SK-MEL-5 (cell line): ENCODE measurements around the gene ANTXRL. TPM values are rescaled to one million over a fixed set of nuclear protein-coding genes. Genes with fewer than 3 reads are reported as not detected.
"Not testable (repeated sequence)": the region's sequence is repeated elsewhere in the genome, so short reads cannot be mapped to it uniquely, and the experiment has no call there.

Experiments
- DNase-seq: peaks from one replicate; pipeline ENCODE4 v3.0.0-alpha.2; 2016; ENCODE audit warnings: low read depth, low spot score
- in situ Hi-C: cut with HindIII; loops from 2 replicates; pipeline ENCODE4 v1.10.0; 2016; ENCODE audit warnings: low sequenced_read_pairs, high pct_unique_total_duplicates, low pct_unique_long_range_greater_than_20kb
- total RNA-seq: library from RNA; depleted of rRNA; stranded (reverse); fragments of >200 nt; shearing (Covaris generic); gene quantifications from 2 replicates; pipeline ENCODE4 v1.2.3, GENCODE V29; 2014

ANTXRL gene
- total RNA-seq, 1 experiment from 2014 or later: not detected

DNA sequence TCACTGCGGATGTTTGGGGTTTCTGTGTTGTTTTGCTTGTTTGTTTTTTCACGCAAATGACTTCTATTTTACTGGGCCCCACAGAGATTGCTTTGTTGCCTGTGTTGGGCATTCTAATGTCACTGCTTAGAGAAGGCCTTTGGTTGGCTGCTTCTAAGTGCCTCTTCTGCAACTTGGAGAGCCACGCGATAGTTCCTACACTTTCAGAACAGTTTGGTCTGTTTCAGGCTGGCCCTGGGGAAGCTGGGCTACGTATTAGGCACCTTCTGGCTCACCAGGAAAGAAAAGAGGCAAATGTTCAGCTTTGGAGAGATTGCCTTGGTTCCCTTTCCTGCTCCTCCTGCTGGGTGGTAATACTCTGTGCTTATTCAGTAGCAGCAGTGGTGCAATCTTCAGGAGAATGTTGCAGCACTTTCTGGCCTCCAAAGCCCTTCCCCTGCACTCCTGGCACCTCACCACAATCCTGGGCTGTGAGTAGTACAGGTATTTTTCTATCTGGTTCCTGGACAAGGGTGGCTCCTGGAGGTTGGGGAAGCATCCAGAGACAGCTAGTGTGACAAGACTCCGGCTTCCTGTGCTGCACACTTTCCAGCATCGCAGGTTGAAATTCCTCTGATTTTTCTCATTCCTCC is 1.2 kb downstream of the ANTXRL start:
- in situ Hi-C loops: no loop called here
- DNase-seq: no peak

DNA sequence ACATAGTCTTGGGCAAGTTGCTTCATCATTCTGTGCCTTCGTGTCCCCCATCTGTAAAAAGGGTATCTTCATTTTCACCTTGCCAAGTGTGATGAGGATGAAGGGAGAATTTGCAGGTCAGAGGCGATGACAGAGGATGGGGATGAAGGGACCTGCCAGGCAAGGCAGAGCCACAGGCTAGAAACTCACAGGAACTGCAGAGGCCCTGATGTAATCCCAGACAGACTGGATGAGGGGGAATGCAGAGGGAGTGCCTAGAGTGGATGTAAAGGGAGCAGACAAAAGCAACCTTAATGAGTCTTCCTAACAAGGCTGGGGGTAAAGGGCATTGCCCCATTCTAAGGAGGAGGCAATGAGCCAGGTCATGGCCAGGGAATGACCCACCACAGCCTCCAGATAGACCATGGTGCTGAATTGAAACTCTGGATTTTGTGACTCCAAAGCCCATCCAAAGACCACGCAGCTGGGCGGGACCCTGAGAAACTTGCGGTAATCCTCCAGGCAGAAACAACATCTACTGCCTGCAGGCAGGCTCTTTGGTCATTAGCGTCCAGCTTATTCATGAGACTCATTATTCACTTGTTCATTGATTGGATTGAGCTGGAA is 1.9 kb downstream of the ANTXRL start:
- in situ Hi-C loops: no loop called here
- no peak for DNase-seq

GRCh38 chr10:46289209-46289810 is 2.5 kb downstream of the ANTXRL start:
- no peak for DNase-seq
- in situ Hi-C loops: no loop called here

DNA sequence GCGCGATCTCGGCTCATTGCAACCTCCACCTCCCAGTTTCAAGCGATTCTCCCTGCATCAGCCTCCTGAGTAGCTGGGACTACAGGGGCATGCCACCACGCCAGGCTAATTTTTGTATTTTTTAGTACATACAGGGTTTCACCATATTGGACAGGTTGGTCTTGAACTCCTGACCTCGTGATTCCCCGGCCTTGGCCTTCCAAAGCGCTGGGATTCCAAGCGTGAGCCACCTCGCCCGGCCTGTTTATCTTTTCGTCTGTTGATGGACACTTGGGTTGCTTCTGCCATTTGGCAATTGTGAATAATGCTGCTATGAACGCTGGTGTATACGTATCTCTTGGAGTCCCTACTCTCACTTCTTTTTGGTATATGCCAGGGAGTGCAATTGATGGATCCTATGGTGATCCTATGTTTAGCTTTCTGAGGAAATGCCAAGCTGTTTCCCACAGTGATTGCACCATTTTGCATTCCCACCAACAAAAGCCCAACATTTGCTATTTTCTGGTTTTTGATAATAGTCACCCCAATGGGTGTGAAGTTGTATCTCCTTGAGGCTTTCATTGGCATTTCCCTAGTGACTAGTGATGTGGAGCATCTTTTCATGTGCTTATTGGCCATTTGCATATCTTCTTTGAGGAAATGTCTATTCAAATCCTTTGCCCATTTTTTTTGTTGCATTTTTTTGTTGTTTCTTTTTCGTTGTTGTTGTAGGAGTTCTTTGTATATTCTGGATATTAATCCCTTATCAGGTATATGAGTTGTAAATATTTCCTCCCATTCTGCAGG is 3.5 kb downstream of the ANTXRL start:
- in situ Hi-C loops: no loop called here
- no peak for DNase-seq

GRCh38 chr10:46291817-46292572 is 5.2 kb downstream of the ANTXRL start:
- in situ Hi-C loops: no loop called here
- DNase-seq: no peak

GRCh38 chr10:46292573-46293023 is 5.8 kb downstream of the ANTXRL start:
- no peak for DNase-seq
- in situ Hi-C loops: no loop called here

GRCh38 chr10:46293228-46293627 is 6.4 kb downstream of the ANTXRL start:
- no peak for DNase-seq
- in situ Hi-C loops: no loop called here

DNA sequence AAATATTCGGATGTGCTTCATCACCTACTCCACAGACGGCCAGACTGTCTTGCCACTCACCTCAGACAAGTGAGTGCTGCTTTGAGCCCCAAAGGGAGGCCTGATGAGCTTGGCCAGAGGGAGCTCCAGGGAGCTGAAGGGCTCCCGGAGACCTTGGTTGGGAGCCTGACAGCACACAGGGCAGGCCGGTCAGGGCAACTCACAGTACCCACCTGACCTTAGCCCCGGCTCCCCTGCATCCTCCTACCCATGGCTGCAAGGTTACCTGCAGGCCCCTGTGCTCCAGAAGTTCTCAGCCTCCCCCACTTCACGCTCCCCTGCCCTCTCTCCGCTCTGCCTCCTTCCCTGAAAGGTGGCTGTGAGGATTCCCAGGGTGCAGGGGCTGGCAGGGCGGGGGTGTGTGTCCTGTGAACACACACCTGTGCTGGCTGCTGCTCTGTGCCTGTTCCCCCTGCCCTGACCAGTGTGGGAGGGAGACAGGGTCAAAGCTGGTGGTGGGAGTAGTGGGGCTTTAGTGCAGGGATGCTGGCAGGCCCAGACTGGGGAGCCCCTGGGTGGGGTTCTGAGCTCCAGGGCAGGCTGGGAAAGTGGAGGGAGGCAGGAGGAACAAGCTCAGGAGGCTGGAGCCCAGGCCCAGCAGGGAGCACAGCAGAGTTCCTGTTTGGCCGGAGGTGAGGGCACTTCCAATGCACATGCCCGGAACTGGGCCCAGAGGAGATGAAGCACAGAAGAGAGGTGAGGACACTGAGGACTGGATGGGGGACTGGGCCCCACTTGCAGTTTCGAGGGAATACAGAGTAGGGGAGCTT is 7.2 kb downstream of the ANTXRL start:
- peak; percentile 40 for DNase-seq
- in situ Hi-C loops: no loop called here

DNA sequence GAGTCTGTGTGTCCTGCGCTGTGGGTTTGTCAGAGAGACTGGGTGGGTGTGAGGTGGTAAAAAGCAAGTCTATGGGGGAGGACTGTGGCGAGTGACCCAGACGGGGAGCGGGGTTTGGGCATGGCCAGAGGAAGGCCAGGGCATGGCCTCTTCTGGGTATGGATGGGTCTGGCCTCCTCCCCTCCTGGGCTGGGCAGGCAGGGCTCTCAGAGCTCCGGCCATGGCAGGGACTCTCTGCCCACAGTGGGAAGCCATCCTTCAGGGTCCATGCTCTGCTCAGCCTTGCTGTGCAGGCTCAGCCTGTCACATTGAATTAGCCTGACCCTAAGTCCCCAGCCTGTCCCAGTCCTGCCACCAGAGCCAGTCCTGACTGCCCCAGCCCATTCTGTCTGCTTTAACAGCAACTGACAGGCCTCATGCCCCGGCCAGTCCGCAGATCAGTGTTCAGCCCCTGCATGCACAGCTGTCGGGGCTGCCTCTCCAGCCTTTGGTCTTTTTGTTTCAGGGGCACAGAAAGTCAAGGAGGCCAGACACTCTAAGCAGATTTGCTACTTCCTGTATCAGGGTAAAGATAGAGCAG is 7.9 kb downstream of the ANTXRL start:
- in situ Hi-C loops: no loop called here
- DNase-seq: no peak

GRCh38 chr10:46295350-46296010 is 8.7 kb downstream of the ANTXRL start:
- in situ Hi-C loops: not testable (repeated sequence)

GRCh38 chr10:46296086-46296485 is 9.3 kb downstream of the ANTXRL start:
- in situ Hi-C loops: not testable (repeated sequence)

More at GRCh38 chr10:46295350-46296010, 8.7 kb downstream of the ANTXRL start:
- DNase-seq: not testable (repeated sequence)

GRCh38 chr10:46296641-46297141 is 9.9 kb downstream of the ANTXRL start:
- DNase-seq: no peak
- in situ Hi-C loops: no loop called here

More at GRCh38 chr10:46296086-46296485, 9.3 kb downstream of the ANTXRL start:
- DNase-seq: not testable (repeated sequence)

- in situ Hi-C loops: no loop called here
These were observed 10.8 kb downstream of the ANTXRL start for GRCh38 chr10:46297406-46298204.

GRCh38 chr10:46298477-46299285 is 11.9 kb downstream of the ANTXRL start:
- in situ Hi-C loops: no loop called here
- no peak for DNase-seq

More at GRCh38 chr10:46297406-46298204, 10.8 kb downstream of the ANTXRL start:
- no peak for DNase-seq

- DNase-seq: no peak
- in situ Hi-C loops: no loop called here
These were observed 12.4 kb downstream of the ANTXRL start for GRCh38 chr10:46299286-46299535.
